WTC11 (cell line): ENCODE data around the gene CCDC117. TPM values are rescaled to one million over a fixed set of nuclear protein-coding genes. Genes with fewer than 3 reads are reported as not detected.

ENCODE experiments used
- CREM ChIP-seq: sonication (generic); formaldehyde crosslinking; IDR thresholded peaks from 2 replicates; pipeline ENCODE4 v1.8.1; 2022; ENCODE audit warnings: mild to moderate bottlenecking, missing genetic modification reagents, moderate library complexity
- ESRRA ChIP-seq: sonication (generic); formaldehyde crosslinking; IDR thresholded peaks from 2 replicates; pipeline ENCODE4 v1.8.1; 2022; ENCODE audit warnings: mild to moderate bottlenecking, missing genetic modification reagents, borderline replicate concordance
- FOXJ3 ChIP-seq: sonication (generic); formaldehyde crosslinking; IDR thresholded peaks from 2 replicates; pipeline ENCODE4 v1.9.0; 2021; ENCODE audit warnings: missing genetic modification reagents, mild to moderate bottlenecking, borderline replicate concordance
- GABPB1 ChIP-seq: sonication (generic); formaldehyde crosslinking; IDR thresholded peaks from 2 replicates; pipeline ENCODE4 v1.8.1; 2023; ENCODE audit warnings: mild to moderate bottlenecking, missing genetic modification reagents
- NFATC4 ChIP-seq: fragments of 250-450 bp; sonication (Bioruptor Pico); IDR thresholded peaks from 2 replicates; pipeline ENCODE4 v1.9.0; 2021; ENCODE audit warnings: mild to moderate bottlenecking
- NFYB ChIP-seq: sonication (generic); formaldehyde crosslinking; conservative IDR thresholded peaks from 2 replicates; pipeline ENCODE4 v1.8.0; 2022; ENCODE audit warnings: low read depth, missing genetic modification reagents
- NR2C2 ChIP-seq: sonication (generic); formaldehyde crosslinking; IDR thresholded peaks from 2 replicates; pipeline ENCODE4 v1.8.0; 2022; ENCODE audit warnings: mild to moderate bottlenecking, missing genetic modification reagents
- SP1 ChIP-seq: sonication (generic); formaldehyde crosslinking; conservative IDR thresholded peaks from 2 replicates; pipeline ENCODE4 v1.8.1; 2022; ENCODE audit warnings: missing genetic modification reagents
- TEAD1 ChIP-seq: sonication (generic); formaldehyde crosslinking; IDR thresholded peaks from 2 replicates; pipeline ENCODE4 v1.8.0; 2022; ENCODE audit warnings: mild to moderate bottlenecking, missing genetic modification reagents
- TEAD4 ChIP-seq: sonication (generic); formaldehyde crosslinking; IDR thresholded peaks from 2 replicates; pipeline ENCODE4 v1.8.0; 2022; ENCODE audit warnings: mild to moderate bottlenecking, missing genetic modification reagents
- ZNF232 ChIP-seq: sonication (generic); formaldehyde crosslinking; IDR thresholded peaks from 2 replicates; pipeline ENCODE4 v1.8.0; 2022; ENCODE audit warnings: mild to moderate bottlenecking, missing genetic modification reagents
- ZNF416 ChIP-seq: fragments of 250-450 bp; sonication (Bioruptor Pico); IDR thresholded peaks from 2 replicates; pipeline ENCODE4 v1.9.0; 2021; ENCODE audit warnings: mild to moderate bottlenecking, inconsistent platforms
- ZNF671 ChIP-seq: fragments of 250-450 bp; sonication (Bioruptor Pico); IDR thresholded peaks from 2 replicates; pipeline ENCODE4 v1.8.0; 2021; ENCODE audit warnings: mild to moderate bottlenecking
- total RNA-seq: library from RNA; stranded (reverse); gene quantifications from 3 replicates; pipeline ENCODE4 v1.2.3, GENCODE V29; 2021
- TF ChIP-seq, protein P1 (sequence below): sonication (generic); formaldehyde crosslinking; IDR thresholded peaks from 2 replicates; pipeline ENCODE4 v1.8.1; 2023; ENCODE audit warnings: mild to moderate bottlenecking, missing genetic modification reagents, moderate library complexity
- TF ChIP-seq, protein P2 (sequence below): fragments of 250-450 bp; sonication (Bioruptor Pico); IDR thresholded peaks from 2 replicates; pipeline ENCODE4 v1.8.0; 2021; ENCODE audit warnings: mild to moderate bottlenecking
- TF ChIP-seq, protein P3 (sequence below): sonication (generic); formaldehyde crosslinking; IDR thresholded peaks from 2 replicates; pipeline ENCODE4 v1.8.1; 2023; ENCODE audit warnings: mild to moderate bottlenecking, missing genetic modification reagents
- TF ChIP-seq, protein P4 (sequence below): fragments of 250-450 bp; sonication (Bioruptor Pico); IDR thresholded peaks from 2 replicates; pipeline ENCODE4 v1.9.0; 2021; ENCODE audit warnings: moderate library complexity, mild to moderate bottlenecking, inconsistent platforms, borderline replicate concordance
- TF ChIP-seq, protein P5 (sequence below): sonication (generic); formaldehyde crosslinking; IDR thresholded peaks from 2 replicates; pipeline ENCODE4 v1.8.1; 2023; ENCODE audit warnings: mild to moderate bottlenecking, missing genetic modification reagents, borderline replicate concordance
- TF ChIP-seq, protein P6 (sequence below): sonication (generic); formaldehyde crosslinking; IDR thresholded peaks from 2 replicates; pipeline ENCODE4 v1.8.0; 2023; ENCODE audit warnings: mild to moderate bottlenecking, missing genetic modification reagents
- TF ChIP-seq, protein P7 (sequence below): sonication (generic); formaldehyde crosslinking; conservative IDR thresholded peaks from 2 replicates; pipeline ENCODE4 v1.8.1; 2022; ENCODE audit warnings: mild to moderate bottlenecking, missing genetic modification reagents
- TF ChIP-seq, protein P8 (sequence below): sonication (generic); formaldehyde crosslinking; IDR thresholded peaks from 2 replicates; pipeline ENCODE4 v1.8.1; 2022; ENCODE audit warnings: mild to moderate bottlenecking, missing genetic modification reagents, moderate library complexity, borderline replicate concordance
- TF ChIP-seq, protein P9 (sequence below): fragments of 250-450 bp; sonication (Bioruptor Pico); IDR thresholded peaks from 2 replicates; pipeline ENCODE4 v2.1.2; 2022; ENCODE audit warnings: mild to moderate bottlenecking, moderate library complexity

Gene CCDC117
- total RNA-seq, 1 experiment from 2014 or later, result 39.0 TPM

DNA sequence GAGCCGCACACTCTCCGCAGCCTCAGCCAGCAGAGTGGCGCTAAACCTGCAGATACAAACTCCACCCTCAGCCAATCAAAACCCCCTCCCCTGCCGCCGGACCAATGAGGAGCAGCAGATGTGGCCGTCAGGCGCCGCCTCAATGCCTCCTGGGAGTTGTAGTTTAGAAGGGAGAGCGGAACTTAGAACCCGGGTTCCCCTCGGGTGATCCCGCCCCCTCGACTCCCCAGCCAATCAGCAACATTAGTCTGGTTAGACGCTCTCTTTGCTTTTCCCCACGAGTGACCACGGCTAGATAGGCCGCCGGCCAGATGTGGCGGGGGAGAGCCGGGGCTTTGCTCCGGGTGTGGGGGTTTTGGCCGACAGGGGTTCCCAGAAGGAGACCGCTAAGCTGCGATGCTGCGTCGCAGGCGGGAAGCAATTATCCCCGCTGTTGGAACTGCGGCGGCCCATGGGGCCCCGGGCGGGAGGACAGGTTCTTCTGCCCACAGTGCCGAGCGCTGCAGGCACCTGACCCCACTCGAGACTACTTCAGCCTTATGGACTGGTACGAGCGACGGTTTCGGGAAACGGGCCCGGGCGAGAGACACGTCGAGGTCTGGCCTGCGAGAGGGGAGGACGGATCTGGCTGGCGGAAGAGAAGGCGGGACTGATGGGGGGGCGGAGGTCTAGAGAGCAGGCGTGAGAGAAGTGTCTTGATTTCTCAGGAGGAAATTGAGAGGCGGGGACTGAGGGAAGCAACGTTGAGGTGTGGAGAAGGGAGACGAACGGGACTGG lies 30.5 kb upstream of the CCDC117 start, which contains the start of the genes CHEK2 and HSCB (continued):
- TF ChIP-seq, protein P1, sequence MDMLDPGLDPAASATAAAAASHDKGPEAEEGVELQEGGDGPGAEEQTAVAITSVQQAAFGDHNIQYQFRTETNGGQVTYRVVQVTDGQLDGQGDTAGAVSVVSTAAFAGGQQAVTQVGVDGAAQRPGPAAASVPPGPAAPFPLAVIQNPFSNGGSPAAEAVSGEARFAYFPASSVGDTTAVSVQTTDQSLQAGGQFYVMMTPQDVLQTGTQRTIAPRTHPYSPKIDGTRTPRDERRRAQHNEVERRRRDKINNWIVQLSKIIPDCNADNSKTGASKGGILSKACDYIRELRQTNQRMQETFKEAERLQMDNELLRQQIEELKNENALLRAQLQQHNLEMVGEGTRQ, result peak; percentile 76
- no peak for TF ChIP-seq TEAD4 (CRISPR knock-in tag)
- TF ChIP-seq, protein P2, sequence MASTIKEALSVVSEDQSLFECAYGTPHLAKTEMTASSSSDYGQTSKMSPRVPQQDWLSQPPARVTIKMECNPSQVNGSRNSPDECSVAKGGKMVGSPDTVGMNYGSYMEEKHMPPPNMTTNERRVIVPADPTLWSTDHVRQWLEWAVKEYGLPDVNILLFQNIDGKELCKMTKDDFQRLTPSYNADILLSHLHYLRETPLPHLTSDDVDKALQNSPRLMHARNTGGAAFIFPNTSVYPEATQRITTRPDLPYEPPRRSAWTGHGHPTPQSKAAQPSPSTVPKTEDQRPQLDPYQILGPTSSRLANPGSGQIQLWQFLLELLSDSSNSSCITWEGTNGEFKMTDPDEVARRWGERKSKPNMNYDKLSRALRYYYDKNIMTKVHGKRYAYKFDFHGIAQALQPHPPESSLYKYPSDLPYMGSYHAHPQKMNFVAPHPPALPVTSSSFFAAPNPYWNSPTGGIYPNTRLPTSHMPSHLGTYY (CRISPR knock-in tag), result no peak
- no peak for TF ChIP-seq FOXJ3 (CRISPR knock-in tag)
- TF ChIP-seq NR2C2, result no peak
- TF ChIP-seq SP1 (CRISPR knock-in tag), result peak; percentile 76
- TF ChIP-seq, protein P3, sequence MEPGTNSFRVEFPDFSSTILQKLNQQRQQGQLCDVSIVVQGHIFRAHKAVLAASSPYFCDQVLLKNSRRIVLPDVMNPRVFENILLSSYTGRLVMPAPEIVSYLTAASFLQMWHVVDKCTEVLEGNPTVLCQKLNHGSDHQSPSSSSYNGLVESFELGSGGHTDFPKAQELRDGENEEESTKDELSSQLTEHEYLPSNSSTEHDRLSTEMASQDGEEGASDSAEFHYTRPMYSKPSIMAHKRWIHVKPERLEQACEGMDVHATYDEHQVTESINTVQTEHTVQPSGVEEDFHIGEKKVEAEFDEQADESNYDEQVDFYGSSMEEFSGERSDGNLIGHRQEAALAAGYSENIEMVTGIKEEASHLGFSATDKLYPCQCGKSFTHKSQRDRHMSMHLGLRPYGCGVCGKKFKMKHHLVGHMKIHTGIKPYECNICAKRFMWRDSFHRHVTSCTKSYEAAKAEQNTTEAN, result no peak
- TF ChIP-seq NFATC4 (CRISPR knock-in tag), result no peak
- peak; percentile 56; the same call in 1 of the 2 replicates for TF ChIP-seq CREM (CRISPR knock-in tag)
- TF ChIP-seq, protein P4, sequence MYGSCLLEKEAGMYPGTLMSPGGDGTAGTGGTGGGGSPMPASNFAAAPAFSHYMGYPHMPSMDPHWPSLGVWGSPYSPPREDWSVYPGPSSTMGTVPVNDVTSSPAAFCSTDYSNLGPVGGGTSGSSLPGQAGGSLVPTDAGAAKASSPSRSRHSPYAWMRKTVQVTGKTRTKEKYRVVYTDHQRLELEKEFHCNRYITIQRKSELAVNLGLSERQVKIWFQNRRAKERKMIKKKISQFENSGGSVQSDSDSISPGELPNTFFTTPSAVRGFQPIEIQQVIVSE (CRISPR knock-in tag), result no peak
- TF ChIP-seq, protein P5, sequence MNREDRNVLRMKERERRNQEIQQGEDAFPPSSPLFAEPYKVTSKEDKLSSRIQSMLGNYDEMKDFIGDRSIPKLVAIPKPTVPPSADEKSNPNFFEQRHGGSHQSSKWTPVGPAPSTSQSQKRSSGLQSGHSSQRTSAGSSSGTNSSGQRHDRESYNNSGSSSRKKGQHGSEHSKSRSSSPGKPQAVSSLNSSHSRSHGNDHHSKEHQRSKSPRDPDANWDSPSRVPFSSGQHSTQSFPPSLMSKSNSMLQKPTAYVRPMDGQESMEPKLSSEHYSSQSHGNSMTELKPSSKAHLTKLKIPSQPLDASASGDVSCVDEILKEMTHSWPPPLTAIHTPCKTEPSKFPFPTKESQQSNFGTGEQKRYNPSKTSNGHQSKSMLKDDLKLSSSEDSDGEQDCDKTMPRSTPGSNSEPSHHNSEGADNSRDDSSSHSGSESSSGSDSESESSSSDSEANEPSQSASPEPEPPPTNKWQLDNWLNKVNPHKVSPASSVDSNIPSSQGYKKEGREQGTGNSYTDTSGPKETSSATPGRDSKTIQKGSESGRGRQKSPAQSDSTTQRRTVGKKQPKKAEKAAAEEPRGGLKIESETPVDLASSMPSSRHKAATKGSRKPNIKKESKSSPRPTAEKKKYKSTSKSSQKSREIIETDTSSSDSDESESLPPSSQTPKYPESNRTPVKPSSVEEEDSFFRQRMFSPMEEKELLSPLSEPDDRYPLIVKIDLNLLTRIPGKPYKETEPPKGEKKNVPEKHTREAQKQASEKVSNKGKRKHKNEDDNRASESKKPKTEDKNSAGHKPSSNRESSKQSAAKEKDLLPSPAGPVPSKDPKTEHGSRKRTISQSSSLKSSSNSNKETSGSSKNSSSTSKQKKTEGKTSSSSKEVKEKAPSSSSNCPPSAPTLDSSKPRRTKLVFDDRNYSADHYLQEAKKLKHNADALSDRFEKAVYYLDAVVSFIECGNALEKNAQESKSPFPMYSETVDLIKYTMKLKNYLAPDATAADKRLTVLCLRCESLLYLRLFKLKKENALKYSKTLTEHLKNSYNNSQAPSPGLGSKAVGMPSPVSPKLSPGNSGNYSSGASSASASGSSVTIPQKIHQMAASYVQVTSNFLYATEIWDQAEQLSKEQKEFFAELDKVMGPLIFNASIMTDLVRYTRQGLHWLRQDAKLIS (CRISPR knock-in tag), result no peak
- TF ChIP-seq, protein P6, sequence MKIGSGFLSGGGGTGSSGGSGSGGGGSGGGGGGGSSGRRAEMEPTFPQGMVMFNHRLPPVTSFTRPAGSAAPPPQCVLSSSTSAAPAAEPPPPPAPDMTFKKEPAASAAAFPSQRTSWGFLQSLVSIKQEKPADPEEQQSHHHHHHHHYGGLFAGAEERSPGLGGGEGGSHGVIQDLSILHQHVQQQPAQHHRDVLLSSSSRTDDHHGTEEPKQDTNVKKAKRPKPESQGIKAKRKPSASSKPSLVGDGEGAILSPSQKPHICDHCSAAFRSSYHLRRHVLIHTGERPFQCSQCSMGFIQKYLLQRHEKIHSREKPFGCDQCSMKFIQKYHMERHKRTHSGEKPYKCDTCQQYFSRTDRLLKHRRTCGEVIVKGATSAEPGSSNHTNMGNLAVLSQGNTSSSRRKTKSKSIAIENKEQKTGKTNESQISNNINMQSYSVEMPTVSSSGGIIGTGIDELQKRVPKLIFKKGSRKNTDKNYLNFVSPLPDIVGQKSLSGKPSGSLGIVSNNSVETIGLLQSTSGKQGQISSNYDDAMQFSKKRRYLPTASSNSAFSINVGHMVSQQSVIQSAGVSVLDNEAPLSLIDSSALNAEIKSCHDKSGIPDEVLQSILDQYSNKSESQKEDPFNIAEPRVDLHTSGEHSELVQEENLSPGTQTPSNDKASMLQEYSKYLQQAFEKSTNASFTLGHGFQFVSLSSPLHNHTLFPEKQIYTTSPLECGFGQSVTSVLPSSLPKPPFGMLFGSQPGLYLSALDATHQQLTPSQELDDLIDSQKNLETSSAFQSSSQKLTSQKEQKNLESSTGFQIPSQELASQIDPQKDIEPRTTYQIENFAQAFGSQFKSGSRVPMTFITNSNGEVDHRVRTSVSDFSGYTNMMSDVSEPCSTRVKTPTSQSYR (CRISPR knock-in tag), result no peak; the same call in 1 of the 2 replicates
- TF ChIP-seq NFYB (CRISPR knock-in tag), result peak; percentile 93
- TF ChIP-seq TEAD1 (CRISPR knock-in tag), result 0 out of 2 replicates have a peak, but pooled peaks have one; percentile 10
- TF ChIP-seq ZNF232, result no peak
- TF ChIP-seq, protein P7, sequence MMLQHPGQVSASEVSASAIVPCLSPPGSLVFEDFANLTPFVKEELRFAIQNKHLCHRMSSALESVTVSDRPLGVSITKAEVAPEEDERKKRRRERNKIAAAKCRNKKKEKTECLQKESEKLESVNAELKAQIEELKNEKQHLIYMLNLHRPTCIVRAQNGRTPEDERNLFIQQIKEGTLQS (CRISPR knock-in tag), result no peak
- peak; percentile 41 for TF ChIP-seq GABPB1 (CRISPR knock-in tag)
- TF ChIP-seq, protein P8, sequence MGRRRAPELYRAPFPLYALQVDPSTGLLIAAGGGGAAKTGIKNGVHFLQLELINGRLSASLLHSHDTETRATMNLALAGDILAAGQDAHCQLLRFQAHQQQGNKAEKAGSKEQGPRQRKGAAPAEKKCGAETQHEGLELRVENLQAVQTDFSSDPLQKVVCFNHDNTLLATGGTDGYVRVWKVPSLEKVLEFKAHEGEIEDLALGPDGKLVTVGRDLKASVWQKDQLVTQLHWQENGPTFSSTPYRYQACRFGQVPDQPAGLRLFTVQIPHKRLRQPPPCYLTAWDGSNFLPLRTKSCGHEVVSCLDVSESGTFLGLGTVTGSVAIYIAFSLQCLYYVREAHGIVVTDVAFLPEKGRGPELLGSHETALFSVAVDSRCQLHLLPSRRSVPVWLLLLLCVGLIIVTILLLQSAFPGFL (CRISPR knock-in tag), result no peak
- no peak for TF ChIP-seq ZNF671
- TF ChIP-seq ZNF416 (CRISPR knock-in tag), result no peak
- no peak for TF ChIP-seq ESRRA (CRISPR knock-in tag)
- TF ChIP-seq, protein P9, sequence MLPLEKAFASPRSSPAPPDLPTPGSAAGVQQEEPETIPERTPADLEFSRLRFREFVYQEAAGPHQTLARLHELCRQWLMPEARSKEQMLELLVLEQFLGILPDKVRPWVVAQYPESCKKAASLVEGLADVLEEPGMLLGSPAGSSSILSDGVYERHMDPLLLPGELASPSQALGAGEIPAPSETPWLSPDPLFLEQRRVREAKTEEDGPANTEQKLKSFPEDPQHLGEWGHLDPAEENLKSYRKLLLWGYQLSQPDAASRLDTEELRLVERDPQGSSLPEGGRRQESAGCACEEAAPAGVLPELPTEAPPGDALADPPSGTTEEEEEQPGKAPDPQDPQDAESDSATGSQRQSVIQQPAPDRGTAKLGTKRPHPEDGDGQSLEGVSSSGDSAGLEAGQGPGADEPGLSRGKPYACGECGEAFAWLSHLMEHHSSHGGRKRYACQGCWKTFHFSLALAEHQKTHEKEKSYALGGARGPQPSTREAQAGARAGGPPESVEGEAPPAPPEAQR (CRISPR knock-in tag), result no peak
